ENCODE measurements around the gene TNNI2. TPM values are rescaled to one million over a fixed set of nuclear protein-coding genes. Genes with fewer than 3 reads are reported as not detected.

Gene TNNI2
- total and polyA plus RNA-seq, 2 donors (not counting 1 experiment from before 2014, with no cell fraction given), result 2.9 to 12.9 TPM

DNA sequence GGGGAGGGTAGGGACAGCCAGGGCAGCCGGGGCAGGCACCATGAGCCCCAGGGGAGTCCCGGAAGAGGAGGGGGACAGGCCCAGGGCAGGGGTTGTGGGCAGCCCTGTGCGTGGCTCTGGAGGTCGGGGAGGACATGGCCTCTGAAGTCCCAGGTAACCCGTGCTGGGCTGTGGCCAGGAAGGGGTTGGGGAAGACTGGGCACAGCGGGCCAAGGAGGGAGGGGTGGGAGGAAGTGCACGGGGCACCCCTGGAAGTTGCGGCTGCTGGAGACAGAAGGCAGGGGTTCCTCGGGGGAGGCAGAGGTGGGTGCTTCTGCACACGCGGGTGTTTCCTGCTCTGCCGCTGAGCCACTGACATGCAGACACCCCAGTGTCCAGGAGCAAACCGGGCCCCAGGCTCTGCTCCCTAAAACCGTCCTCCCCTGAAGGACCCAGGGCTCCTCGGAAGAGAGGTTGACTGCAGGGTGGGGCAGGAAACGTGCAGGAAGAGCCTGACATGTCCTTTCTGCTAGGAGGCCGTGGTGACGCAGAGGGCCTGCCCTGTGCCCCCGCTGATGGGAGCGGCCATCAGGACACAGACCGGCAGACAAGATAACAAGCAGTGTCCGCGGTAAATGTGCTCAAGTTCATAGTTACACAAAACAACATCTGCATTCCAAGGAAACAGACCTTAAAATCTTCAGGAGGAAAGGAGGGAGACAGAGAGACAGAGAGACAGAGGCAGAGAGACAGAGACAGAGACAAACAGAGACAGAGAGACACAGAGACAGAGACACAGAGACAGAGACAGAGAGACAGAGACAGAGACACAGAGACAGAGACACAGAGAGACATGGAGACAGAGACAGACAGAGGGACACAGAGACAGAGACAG lies 5.7 kb downstream of the TNNI2 start:
- POLR2A ChIA-PET, result no interaction called here
- Histone ChIP-seq H3K9ac (ENCODE audit: low read length) (peak overlapping the region; percentile 53), H3K36me3 (replicated peaks in 1 of 2; ENCODE audit: control extremely low read depth in 1 of 2, control insufficient read depth in 1 of 2, extremely low read depth in 1 of 2, insufficient read depth in 2 of 2, low read length in 1 of 2) (peaks cover 0 to 4% of the 10 kb centered on the region in 2 experiments), H3K27me3 (replicated peaks in 1 of 4; ENCODE audit: control extremely low read depth in 1 of 4, control insufficient read depth in 3 of 4, insufficient read depth in 4 of 4, low read length in 3 of 4) (no peaks in the 10 kb centered on the region), H3K79me2 (ENCODE audit: control insufficient read depth, insufficient read depth, low read length) (peaks cover 36% of the 10 kb centered on the region), H3K4me3 (ENCODE audit: control extremely low read depth in 1 of 5, extremely low read depth in 1 of 5, insufficient read depth in 1 of 5, low read depth in 2 of 5, low read length in 4 of 5) (peak overlapping the region in 4 of 5 experiments; percentile 5 to 40 (median 18)), H2AFZ (ENCODE audit: insufficient read depth, low read depth, low read length, poor library complexity, severe bottlenecking) (peak overlapping the region; percentile 67), H4K20me1 (ENCODE audit: control insufficient read depth, insufficient read depth, low read length, poor library complexity, severe bottlenecking) (no peaks in the 10 kb centered on the region), H3K4me2 (replicated peaks; ENCODE audit: low read depth, low read length, poor library complexity, severe bottlenecking) (peak overlapping the region; percentile 80), H3K9me3 (ENCODE audit: control extremely low read depth in 1 of 3, control insufficient read depth in 2 of 3, insufficient read depth in 1 of 3, low read length in 2 of 3) (no peaks in the 10 kb centered on the region), H3K4me1 (ENCODE audit: control insufficient read depth in 2 of 2, insufficient read depth in 2 of 2, low read length in 2 of 2) (peaks cover 61 to 83% of the 10 kb centered on the region in 2 donors), H3K27ac (ENCODE audit: low read length in 2 of 2) (peak overlapping the region; percentile 5 to 37)
- WGBS (ENCODE audit: insufficient coverage), result under 1% methylated on average over 22 of the region's 23 CpGs
- Mint-ChIP-seq H3K27me3 (no peaks in the 10 kb centered on the region), H3K9me3 (ENCODE audit: insufficient read depth) (no peaks in the 10 kb centered on the region), H3K27ac (peak overlapping the region; percentile 89), H3K4me1 (peaks cover 78% of the 10 kb centered on the region), H3K4me3 (peak overlapping the region; percentile 86)
- CTCF ChIA-PET, result no interaction called here
- intact Hi-C loops (cut with micrococcal nuclease), result loop anchor here (10.0 kb wide), 1 partner anchor 80 kb away; the partner anchor contains the start of gene CTSD
- peak; percentile 59 for DNase-seq
- TF ChIP-seq EZH2 (IDR thresholded peaks at IDR 0.05; ENCODE audit: borderline replicate concordance, insufficient read depth, low read depth, low read length, poor library complexity, severe bottlenecking), result no peak
- TF ChIP-seq, protein P1, sequence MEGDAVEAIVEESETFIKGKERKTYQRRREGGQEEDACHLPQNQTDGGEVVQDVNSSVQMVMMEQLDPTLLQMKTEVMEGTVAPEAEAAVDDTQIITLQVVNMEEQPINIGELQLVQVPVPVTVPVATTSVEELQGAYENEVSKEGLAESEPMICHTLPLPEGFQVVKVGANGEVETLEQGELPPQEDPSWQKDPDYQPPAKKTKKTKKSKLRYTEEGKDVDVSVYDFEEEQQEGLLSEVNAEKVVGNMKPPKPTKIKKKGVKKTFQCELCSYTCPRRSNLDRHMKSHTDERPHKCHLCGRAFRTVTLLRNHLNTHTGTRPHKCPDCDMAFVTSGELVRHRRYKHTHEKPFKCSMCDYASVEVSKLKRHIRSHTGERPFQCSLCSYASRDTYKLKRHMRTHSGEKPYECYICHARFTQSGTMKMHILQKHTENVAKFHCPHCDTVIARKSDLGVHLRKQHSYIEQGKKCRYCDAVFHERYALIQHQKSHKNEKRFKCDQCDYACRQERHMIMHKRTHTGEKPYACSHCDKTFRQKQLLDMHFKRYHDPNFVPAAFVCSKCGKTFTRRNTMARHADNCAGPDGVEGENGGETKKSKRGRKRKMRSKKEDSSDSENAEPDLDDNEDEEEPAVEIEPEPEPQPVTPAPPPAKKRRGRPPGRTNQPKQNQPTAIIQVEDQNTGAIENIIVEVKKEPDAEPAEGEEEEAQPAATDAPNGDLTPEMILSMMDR (IDR thresholded peaks at IDR 0.05), result no peak
- peak; percentile 6 for ATAC-seq (ENCODE audit: low read depth)

DNA sequence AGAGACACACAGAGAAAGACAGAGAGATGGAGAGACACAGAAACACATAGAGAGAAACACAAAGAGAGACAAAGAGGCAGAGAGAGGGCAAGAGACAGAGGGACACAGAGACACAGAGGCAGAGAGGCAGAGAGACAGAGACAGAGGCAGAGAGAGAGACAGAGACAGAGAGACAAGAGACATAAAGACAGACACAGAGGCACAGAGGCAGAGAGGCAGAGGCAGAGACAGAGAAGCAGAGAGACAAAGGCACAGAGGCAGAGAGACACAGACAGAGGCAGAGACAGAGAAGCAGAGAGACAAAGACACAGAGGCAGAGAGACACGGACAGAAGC lies 6.3 kb downstream of the TNNI2 start:
- peak overlapping the region; percentile 80 for H3K4me2 ChIP-seq (replicated peaks; ENCODE audit: low read depth, low read length, poor library complexity, severe bottlenecking)
- peaks cover 34% of the 10 kb centered on the region for H3K79me2 ChIP-seq (ENCODE audit: control insufficient read depth, insufficient read depth, low read length)
- ChIA-PET CTCF (no interaction called here), POLR2A (no interaction called here)
- Mint-ChIP-seq H3K9me3 (ENCODE audit: insufficient read depth) (no peaks in the 10 kb centered on the region), H3K27me3 (no peaks in the 10 kb centered on the region), H3K27ac (peak overlapping the region; percentile 89), H3K4me3 (peak overlapping the region; percentile 86), H3K4me1 (peaks cover 78% of the 10 kb centered on the region)
- no peak for ATAC-seq (ENCODE audit: low read depth)
- peak overlapping the region; percentile 67 for H2AFZ ChIP-seq (ENCODE audit: insufficient read depth, low read depth, low read length, poor library complexity, severe bottlenecking)
- H3K36me3 ChIP-seq (replicated peaks in 1 of 2; ENCODE audit: control extremely low read depth in 1 of 2, control insufficient read depth in 1 of 2, extremely low read depth in 1 of 2, insufficient read depth in 2 of 2, low read length in 1 of 2), result peaks cover 0 to 4% of the 10 kb centered on the region in 2 experiments
- H3K4me1 ChIP-seq (ENCODE audit: control insufficient read depth in 2 of 2, insufficient read depth in 2 of 2, low read length in 2 of 2), result peaks cover 61 to 83% of the 10 kb centered on the region in 2 donors
- TF ChIP-seq, protein P1 (IDR thresholded peaks at IDR 0.05), result no peak
- TF ChIP-seq EZH2 (IDR thresholded peaks at IDR 0.05; ENCODE audit: borderline replicate concordance, insufficient read depth, low read depth, low read length, poor library complexity, severe bottlenecking), result no peak
- H3K9ac ChIP-seq (ENCODE audit: low read length), result peak overlapping the region; percentile 53
- H3K27me3 ChIP-seq (replicated peaks in 1 of 4; ENCODE audit: control extremely low read depth in 1 of 4, control insufficient read depth in 3 of 4, insufficient read depth in 4 of 4, low read length in 3 of 4), result no peaks in the 10 kb centered on the region
- H3K27ac ChIP-seq (ENCODE audit: low read length in 2 of 2), result peak overlapping the region; percentile 5 to 37
- intact Hi-C loops (cut with micrococcal nuclease), result loop anchor here (10.0 kb wide), 1 partner anchor 80 kb away; the partner anchor contains the start of gene CTSD
- 78% methylated on average over 1 of the region's 1 CpG for WGBS (ENCODE audit: insufficient coverage)
- H3K9me3 ChIP-seq (ENCODE audit: control extremely low read depth in 1 of 3, control insufficient read depth in 2 of 3, insufficient read depth in 1 of 3, low read length in 2 of 3), result no peaks in the 10 kb centered on the region
- H4K20me1 ChIP-seq (ENCODE audit: control insufficient read depth, insufficient read depth, low read length, poor library complexity, severe bottlenecking), result no peaks in the 10 kb centered on the region
- DNase-seq, result no peak
- peak overlapping the region in 1 of 5 experiments; percentile 40 for H3K4me3 ChIP-seq (ENCODE audit: control extremely low read depth in 1 of 5, extremely low read depth in 1 of 5, insufficient read depth in 1 of 5, low read depth in 2 of 5, low read length in 4 of 5)
